IgD-negative memory B cell (primary cell): Measurements from ENCODE around the gene MEGF10. TPM values are rescaled to one million over a fixed set of nuclear protein-coding genes. Genes with fewer than 3 reads are reported as not detected.
"Not testable (repeated sequence)": the region's sequence is repeated elsewhere in the genome, so short reads cannot be mapped to it uniquely, and the experiment has no call there.

ENCODE experiments used
- H3K27ac Mint-ChIP-seq, 3 donors: one replicate each; pipeline ENCODE4 v1.8.0; 2020 to 2022; ENCODE audit warnings: mild to moderate bottlenecking in 3 of 3, mixed read lengths in 3 of 3, moderate library complexity in 1 of 3
- H3K27me3 Mint-ChIP-seq: one replicate; pipeline ENCODE4 v1.8.0; 2021; ENCODE audit warnings: mixed read lengths
- H3K36me3 Mint-ChIP-seq: one replicate; pipeline ENCODE4 v1.8.0; 2020; ENCODE audit warnings: mild to moderate bottlenecking, mixed read lengths
- H3K4me1 Mint-ChIP-seq, 3 donors: one replicate each; pipeline ENCODE4 v1.8.0; 2020 to 2022; ENCODE audit warnings: mixed read lengths in 3 of 3, mild to moderate bottlenecking in 1 of 3
- H3K4me3 Mint-ChIP-seq, 4 donors: one replicate each; pipeline ENCODE4 v1.8.0; 2020 to 2022; ENCODE audit warnings: mild to moderate bottlenecking in 4 of 4, mixed read lengths in 4 of 4, moderate library complexity in 3 of 4
- H3K9me3 Mint-ChIP-seq, 3 donors: one replicate each; pipeline ENCODE4 v1.8.0; 2020 to 2021; ENCODE audit warnings: mixed read lengths in 3 of 3, mild to moderate bottlenecking in 1 of 3
- polyA plus RNA-seq: library from polyadenylated mRNA; unstranded; fragments of 300-500 nt; fragmentation: Illumina TruSeq; gene quantifications from one replicate; pipeline ENCODE4 v1.2.3, GENCODE V29; 2021

MEGF10 gene
- polyA plus RNA-seq, result not detected

- H3K4me3 Mint-ChIP-seq, result peak within 1 kb of the TSS in 1 of 4 donors; percentile 59
- peaks cover 48% of the 10 kb centered on the region for H3K27me3 Mint-ChIP-seq
- peak within 1 kb of the TSS in 1 of 3 donors; percentile 20 for H3K27ac Mint-ChIP-seq
- no peaks in the 10 kb centered on the region for H3K36me3 Mint-ChIP-seq
- peaks cover 2 to 12% (median 11%) of the 10 kb centered on the region in 3 donors for H3K9me3 Mint-ChIP-seq
- H3K4me1 Mint-ChIP-seq, result peaks cover 0 to 6% (median 4%) of the 10 kb centered on the region in 3 donors
Measured at GRCh38 chr5:127290019-127290945, at the start of gene MEGF10. MEGF10 (plus strand) TSS chr5:127290796; CDS start chr5:127331309, 40,513 bp downstream.

DNA sequence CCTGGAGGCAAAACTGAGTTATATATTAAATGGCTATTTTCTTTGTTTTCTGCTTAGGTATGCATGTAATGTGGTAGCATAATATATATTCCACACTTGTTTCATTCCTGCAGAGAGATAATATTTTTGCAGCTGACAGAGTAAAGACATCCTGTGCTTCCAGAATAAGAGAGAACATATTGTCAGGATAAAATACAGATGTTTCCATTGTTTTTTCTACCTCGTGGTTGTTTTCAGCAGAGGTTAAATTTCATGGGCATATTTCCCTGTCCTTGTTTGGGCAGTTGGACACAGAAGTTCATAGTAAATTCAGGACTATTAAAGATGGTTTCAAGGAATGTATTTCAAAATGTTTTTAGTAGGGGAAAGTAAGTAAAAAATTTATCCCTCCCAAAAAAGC is 47.6 kb upstream of the MEGF10 start:
- Mint-ChIP-seq H3K4me3 (no peak overlapping the region), H3K9me3 (peaks cover 0 to 9% (median 6%) of the 10 kb centered on the region in 3 donors), H3K27me3 (peaks cover 16% of the 10 kb centered on the region), H3K4me1 (no peaks in the 10 kb centered on the region), H3K36me3 (no peaks in the 10 kb centered on the region), H3K27ac (no peak overlapping the region)

GRCh38 chr5:127254729-127255284 is 35.8 kb upstream of the MEGF10 start:
- Mint-ChIP-seq H3K9me3 (peaks cover 4 to 7% (median 7%) of the 10 kb centered on the region in 3 donors), H3K27me3 (no peaks in the 10 kb centered on the region), H3K36me3 (peaks cover 1% of the 10 kb centered on the region), H3K4me1 (no peaks in the 10 kb centered on the region), H3K4me3 (no peak overlapping the region), H3K27ac (no peak overlapping the region)

GRCh38 chr5:127256886-127257597 is 33.6 kb upstream of the MEGF10 start:
- peaks cover 1% of the 10 kb centered on the region for H3K36me3 Mint-ChIP-seq
- no peak overlapping the region for H3K4me3 Mint-ChIP-seq
- no peaks in the 10 kb centered on the region for H3K4me1 Mint-ChIP-seq
- H3K27me3 Mint-ChIP-seq, result peaks cover 4% of the 10 kb centered on the region
- no peak overlapping the region for H3K27ac Mint-ChIP-seq
- H3K9me3 Mint-ChIP-seq, result peaks cover 4 to 7% (median 7%) of the 10 kb centered on the region in 3 donors

GRCh38 chr5:127260686-127261085 is 29.9 kb upstream of the MEGF10 start:
- peaks cover 0 to 2% (median 0%) of the 10 kb centered on the region in 3 donors for H3K9me3 Mint-ChIP-seq
- H3K27me3 Mint-ChIP-seq, result peaks cover 5% of the 10 kb centered on the region
- H3K4me3 Mint-ChIP-seq, result no peak overlapping the region

GRCh38 chr5:127265473-127265872 is 25.1 kb upstream of the MEGF10 start:
- H3K9me3 Mint-ChIP-seq, H3K4me1 Mint-ChIP-seq, H3K27me3 Mint-ChIP-seq, H3K4me3 Mint-ChIP-seq, H3K36me3 Mint-ChIP-seq, H3K27ac Mint-ChIP-seq: not testable (repeated sequence)

More at GRCh38 chr5:127260686-127261085, 29.9 kb upstream of the MEGF10 start:
- no peaks in the 10 kb centered on the region for H3K4me1 Mint-ChIP-seq
- peaks cover 1% of the 10 kb centered on the region for H3K36me3 Mint-ChIP-seq
- H3K27ac Mint-ChIP-seq, result no peak overlapping the region

DNA sequence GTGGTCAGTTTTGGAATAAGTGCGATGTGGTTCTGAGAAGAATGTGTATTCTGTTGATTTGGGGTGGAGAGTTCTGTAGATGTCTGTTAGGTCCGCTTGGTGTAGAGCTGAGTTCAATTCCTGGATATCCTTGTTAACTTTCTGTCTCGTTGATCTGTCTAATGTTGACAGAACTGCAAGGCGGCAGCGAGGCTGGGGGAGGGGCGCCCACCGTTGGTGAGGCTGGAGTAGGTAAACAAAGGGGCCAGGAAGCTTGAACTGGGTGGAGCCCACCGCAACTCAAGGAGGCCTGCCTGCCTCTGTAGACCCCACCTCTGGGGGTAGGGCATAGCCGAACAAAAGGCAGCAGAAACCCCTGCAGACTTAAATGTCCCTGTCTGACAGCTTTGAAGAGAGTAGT is 22.3 kb upstream of the MEGF10 start:
- H3K27ac Mint-ChIP-seq, H3K9me3 Mint-ChIP-seq, H3K4me3 Mint-ChIP-seq, H3K4me1 Mint-ChIP-seq, H3K27me3 Mint-ChIP-seq, H3K36me3 Mint-ChIP-seq: not testable (repeated sequence)

GRCh38 chr5:127270713-127271112 is 19.9 kb upstream of the MEGF10 start:
- H3K27ac Mint-ChIP-seq, H3K4me1 Mint-ChIP-seq, H3K9me3 Mint-ChIP-seq, H3K4me3 Mint-ChIP-seq, H3K27me3 Mint-ChIP-seq, H3K36me3 Mint-ChIP-seq: not testable (repeated sequence)

- Mint-ChIP-seq H3K9me3 (peaks cover 2 to 3% (median 3%) of the 10 kb centered on the region in 3 donors), H3K27ac (no peak overlapping the region), H3K27me3 (peaks cover 5% of the 10 kb centered on the region), H3K36me3 (peaks cover 2% of the 10 kb centered on the region), H3K4me3 (no peak overlapping the region), H3K4me1 (no peaks in the 10 kb centered on the region)
Measured at GRCh38 chr5:127275641-127276193, 14.9 kb upstream of the MEGF10 start.

DNA sequence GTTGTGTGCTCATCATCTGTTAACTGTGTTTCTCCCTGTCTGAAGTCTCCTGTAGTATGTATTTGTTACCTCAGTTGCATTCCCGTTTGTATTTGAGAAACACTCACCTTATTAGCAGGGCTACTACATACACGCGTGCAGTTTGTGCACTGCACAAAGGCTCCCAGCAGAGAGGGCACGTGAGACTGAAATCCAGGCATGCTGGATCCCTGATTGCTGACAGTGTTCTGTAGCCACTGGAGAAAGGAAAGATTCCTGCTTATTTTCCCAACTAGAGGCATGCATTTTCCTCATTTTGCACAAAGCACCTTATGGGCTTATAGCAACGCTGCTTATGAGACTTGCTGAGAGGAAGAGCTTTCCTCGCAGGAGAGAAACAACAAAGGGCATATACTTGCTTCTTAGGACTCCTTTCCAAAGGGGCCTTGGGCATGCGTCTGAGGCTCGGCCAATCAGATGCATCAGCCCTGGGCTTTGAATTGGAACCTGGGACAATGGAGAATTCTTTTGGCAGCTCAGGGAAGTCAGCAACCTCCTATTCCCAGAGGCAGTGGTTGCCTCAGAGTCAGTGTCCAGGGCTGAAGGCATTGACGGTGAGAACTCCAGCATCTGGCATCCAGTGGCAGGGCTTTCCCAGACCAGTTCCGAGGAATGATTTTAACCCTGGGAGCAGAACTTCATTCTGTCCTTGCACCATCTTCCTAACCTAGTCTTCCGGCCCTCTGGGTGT is 9.9 kb upstream of the MEGF10 start:
- H3K9me3 Mint-ChIP-seq, result no peaks in the 10 kb centered on the region
- H3K4me3 Mint-ChIP-seq, result no peak overlapping the region
- peaks cover 5% of the 10 kb centered on the region for H3K27me3 Mint-ChIP-seq
- no peak overlapping the region for H3K27ac Mint-ChIP-seq
- H3K4me1 Mint-ChIP-seq, result peaks cover 0 to 2% (median 0%) of the 10 kb centered on the region in 3 donors
- H3K36me3 Mint-ChIP-seq, result no peaks in the 10 kb centered on the region

DNA sequence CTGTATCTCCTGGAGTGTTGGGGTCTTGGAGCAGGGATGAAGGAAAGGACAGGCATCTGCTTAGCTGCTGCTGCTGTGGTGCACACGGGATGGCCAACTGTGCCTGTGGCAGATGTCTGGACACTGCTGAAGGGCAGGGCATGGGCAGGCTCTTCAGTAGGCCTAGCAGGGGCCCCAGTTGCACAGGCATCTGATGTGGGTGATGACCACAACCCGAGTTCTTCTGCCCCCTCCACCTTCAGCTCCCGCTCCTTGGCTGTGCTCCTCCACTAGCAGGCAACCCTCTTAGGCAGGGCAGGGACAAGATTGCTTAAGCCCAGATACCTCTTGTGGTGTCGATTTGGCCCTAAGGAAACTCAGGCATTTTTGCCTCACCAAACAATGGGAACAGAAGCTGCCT is 9.0 kb upstream of the MEGF10 start:
- peak overlapping the region in 1 of 3 donors; percentile 54 for H3K27ac Mint-ChIP-seq
- H3K9me3 Mint-ChIP-seq, result peaks cover 0 to 2% (median 0%) of the 10 kb centered on the region in 3 donors
- no peaks in the 10 kb centered on the region for H3K36me3 Mint-ChIP-seq
- H3K27me3 Mint-ChIP-seq, result peaks cover 5% of the 10 kb centered on the region
- peaks cover 0 to 2% (median 0%) of the 10 kb centered on the region in 3 donors for H3K4me1 Mint-ChIP-seq
- H3K4me3 Mint-ChIP-seq, result no peak overlapping the region

DNA sequence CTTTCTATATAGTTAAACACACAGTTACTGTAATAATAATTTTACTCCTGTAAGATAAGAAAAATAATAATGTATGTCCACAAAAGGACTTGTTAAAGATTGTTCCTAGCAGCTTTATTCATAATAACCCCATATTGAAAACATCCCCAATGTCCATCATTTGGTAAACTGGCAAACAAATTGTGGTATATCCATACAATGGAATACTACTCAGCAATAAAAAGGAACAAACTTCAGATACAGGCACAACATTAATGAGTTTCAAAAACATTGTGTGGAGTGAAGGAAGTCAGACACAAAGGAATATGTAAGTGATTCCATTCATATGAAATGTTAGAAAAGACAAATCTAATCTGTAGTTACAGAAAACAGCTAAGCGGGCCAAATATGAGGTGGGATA is 1.9 kb upstream of the MEGF10 start:
- Mint-ChIP-seq H3K27me3 (peaks cover 43% of the 10 kb centered on the region), H3K9me3 (peaks cover 2 to 12% (median 11%) of the 10 kb centered on the region in 3 donors), H3K4me3 (no peak overlapping the region), H3K27ac (no peak overlapping the region), H3K4me1 (peaks cover 0 to 6% (median 4%) of the 10 kb centered on the region in 3 donors), H3K36me3 (no peaks in the 10 kb centered on the region)

DNA sequence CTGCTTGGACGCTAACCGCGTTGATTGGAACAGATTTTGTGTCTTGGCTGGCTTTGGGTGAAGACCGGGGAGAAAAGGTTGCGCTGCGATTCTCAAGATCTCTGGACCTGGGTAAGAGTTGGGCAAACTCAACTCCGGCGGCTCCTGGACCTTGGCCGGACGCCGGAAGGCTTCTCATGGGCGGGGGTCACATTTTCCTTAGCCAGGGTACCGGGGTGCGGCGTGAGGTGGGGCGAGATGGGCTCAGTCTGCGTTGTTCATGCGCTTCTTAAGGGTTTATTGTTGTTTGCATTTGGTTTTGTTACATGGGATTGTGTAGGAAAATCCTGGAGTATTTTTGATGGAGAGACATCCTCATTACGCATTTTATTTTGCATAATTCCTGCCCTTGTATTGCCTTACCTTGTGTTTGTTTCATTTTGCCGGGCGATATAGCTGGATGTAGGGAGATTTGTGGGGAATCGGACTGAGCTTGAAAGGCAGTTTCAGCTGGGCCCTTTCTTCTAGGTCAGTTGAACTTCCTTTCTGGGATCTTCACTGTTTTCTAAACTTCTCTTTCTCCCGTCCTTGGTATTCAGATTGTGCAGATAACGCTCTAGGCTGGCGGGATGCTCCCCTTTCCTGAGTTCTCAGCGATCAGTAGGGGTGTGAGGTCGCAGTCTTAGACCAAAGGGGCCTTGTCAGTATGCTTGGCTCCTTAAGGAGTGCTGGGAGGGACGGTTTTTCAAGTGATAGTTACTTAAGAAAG is 524 bp downstream of the MEGF10 start:
- Mint-ChIP-seq H3K36me3 (no peaks in the 10 kb centered on the region), H3K4me3 (peak overlapping the region in 1 of 4 donors; percentile 56), H3K27me3 (peaks cover 48% of the 10 kb centered on the region), H3K9me3 (peaks cover 2 to 12% (median 10%) of the 10 kb centered on the region in 3 donors), H3K4me1 (peaks cover 0 to 6% (median 4%) of the 10 kb centered on the region in 3 donors), H3K27ac (peak overlapping the region in 1 of 3 donors; percentile 20)
